RWPE2 (cell line): Measurements from ENCODE around the gene PRKAR2A.

Experiments
- ATAC-seq: fragments of 200-7000 bp; cut with Tn5 transposase; 3 replicates; pipeline ENCODE4 v1.9.1; 2021; ENCODE audit warnings: low read depth
- DNase-seq: peaks from one replicate; pipeline ENCODE4 v3.0.0-alpha.2; 2020; ENCODE audit warnings: low spot score
- H3K27ac ChIP-seq: fragments of 450-650 bp; 2 replicates; pipeline ENCODE4 v1.5.1; 2017; ENCODE audit warnings: mild to moderate bottlenecking; ENCODE audit not compliant: poor library complexity, severe bottlenecking
- H3K27me3 ChIP-seq: fragments of 250-450 bp; sonication (Bioruptor Pico); 2 replicates; pipeline ENCODE4 v1.5.1; 2021; ENCODE audit warnings: mild to moderate bottlenecking, moderate library complexity; ENCODE audit not compliant: insufficient read depth, poor library complexity, severe bottlenecking
- H3K36me3 ChIP-seq: fragments of 250-450 bp; sonication (Bioruptor Pico); 2 replicates; pipeline ENCODE4 v1.5.1; 2020; ENCODE audit warnings: low read depth, mild to moderate bottlenecking, moderate library complexity
- H3K4me1 ChIP-seq: fragments of 250-450 bp; sonication (Bioruptor Pico); 2 replicates; pipeline ENCODE4 v1.5.1; 2021; ENCODE audit warnings: mild to moderate bottlenecking, moderate library complexity; ENCODE audit not compliant: insufficient read depth, poor library complexity, severe bottlenecking
- H3K4me3 ChIP-seq: fragments of 250-450 bp; sonication (Bioruptor Pico); 2 replicates; pipeline ENCODE4 v1.5.1; 2021; ENCODE audit warnings: mild to moderate bottlenecking, moderate library complexity; ENCODE audit not compliant: severe bottlenecking
- H3K9me3 ChIP-seq: fragments of 250-450 bp; sonication (Bioruptor Pico); 2 replicates; pipeline ENCODE4 v1.5.1; 2021; ENCODE audit warnings: mild to moderate bottlenecking, moderate library complexity; ENCODE audit not compliant: severe bottlenecking
- TF ChIP-seq, protein P1 (sequence below): fragments of 450-650 bp; IDR thresholded peaks from one replicate; pipeline ENCODE4 v1.5.1; 2017; ENCODE audit warnings: mild to moderate bottlenecking, moderate library complexity; ENCODE audit not compliant: poor library complexity, severe bottlenecking

The PRKAR2A gene

DNA sequence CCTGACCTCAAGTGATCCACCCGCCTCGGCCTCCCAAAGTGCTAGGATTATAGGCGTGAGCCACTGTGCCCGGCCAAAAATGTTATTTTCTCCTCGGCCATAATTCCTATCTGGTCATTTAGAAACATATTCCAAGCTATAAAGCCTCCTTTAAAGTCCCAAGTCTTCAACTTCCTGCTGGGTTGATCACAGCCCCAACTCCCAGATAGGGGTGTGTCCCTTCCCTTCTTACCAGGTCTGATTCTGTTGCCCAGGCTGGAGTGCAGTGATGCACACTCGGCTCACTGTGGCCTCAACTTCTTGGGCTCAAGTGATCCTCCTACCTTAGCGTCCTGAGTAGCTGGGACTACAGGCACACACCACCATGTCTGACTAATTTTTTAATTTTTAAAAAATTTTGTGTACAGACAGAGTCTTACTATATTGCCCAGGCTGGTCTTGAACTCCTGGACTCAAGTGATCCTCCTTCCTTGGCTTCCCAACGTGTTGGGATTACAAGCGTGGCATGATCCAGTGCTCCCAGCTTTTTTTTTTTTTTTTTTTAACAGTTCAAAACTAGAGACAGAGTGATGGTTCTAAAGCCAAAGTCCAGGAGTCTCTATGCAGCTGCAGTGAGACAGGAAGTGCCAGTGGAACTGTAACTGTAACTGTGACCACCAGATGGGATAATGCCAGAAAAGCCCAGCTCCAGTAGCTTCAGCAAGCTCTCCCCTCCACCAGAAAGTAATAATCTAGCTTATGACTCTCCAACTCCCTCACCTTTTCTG lies 8.2 kb upstream of the PRKAR2A start:
- no peaks in the 10 kb centered on the region for H3K4me1 ChIP-seq
- no peak overlapping the region for H3K27ac ChIP-seq
- ATAC-seq (no peak), DNase-seq (no peak)
- H3K9me3 ChIP-seq = no peaks in the 10 kb centered on the region
- H3K27me3 ChIP-seq = no peaks in the 10 kb centered on the region
- TF ChIP-seq, protein P1, sequence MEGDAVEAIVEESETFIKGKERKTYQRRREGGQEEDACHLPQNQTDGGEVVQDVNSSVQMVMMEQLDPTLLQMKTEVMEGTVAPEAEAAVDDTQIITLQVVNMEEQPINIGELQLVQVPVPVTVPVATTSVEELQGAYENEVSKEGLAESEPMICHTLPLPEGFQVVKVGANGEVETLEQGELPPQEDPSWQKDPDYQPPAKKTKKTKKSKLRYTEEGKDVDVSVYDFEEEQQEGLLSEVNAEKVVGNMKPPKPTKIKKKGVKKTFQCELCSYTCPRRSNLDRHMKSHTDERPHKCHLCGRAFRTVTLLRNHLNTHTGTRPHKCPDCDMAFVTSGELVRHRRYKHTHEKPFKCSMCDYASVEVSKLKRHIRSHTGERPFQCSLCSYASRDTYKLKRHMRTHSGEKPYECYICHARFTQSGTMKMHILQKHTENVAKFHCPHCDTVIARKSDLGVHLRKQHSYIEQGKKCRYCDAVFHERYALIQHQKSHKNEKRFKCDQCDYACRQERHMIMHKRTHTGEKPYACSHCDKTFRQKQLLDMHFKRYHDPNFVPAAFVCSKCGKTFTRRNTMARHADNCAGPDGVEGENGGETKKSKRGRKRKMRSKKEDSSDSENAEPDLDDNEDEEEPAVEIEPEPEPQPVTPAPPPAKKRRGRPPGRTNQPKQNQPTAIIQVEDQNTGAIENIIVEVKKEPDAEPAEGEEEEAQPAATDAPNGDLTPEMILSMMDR = no peak
- no peaks in the 10 kb centered on the region for H3K36me3 ChIP-seq
- H3K4me3 ChIP-seq = no peak overlapping the region

DNA sequence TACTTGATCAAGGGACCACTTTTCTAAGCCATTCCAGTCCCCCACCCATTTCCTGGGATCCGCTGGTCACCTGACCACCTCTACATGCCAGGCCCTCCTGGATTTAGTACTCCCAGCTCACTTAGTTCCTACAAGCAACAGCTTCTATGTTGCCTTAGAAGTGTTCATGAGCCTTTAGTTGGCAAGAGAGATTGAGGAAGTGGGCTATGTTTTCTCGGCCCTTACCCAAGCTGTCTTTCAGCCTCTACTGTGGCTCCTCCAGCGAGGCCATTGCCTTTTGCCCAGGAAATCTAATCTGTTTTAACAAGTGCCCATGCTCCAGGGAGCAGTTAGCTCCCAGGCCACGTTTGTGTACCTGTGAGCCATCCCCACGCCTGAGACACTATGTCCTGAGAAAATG lies 4.5 kb upstream of the PRKAR2A start:
- TF ChIP-seq, protein P1 = no peak
- no peak for ATAC-seq
- Histone ChIP-seq H3K27me3 (no peaks in the 10 kb centered on the region), H3K4me3 (no peak overlapping the region), H3K36me3 (no peaks in the 10 kb centered on the region), H3K4me1 (no peaks in the 10 kb centered on the region), H3K27ac (no peak overlapping the region), H3K9me3 (no peaks in the 10 kb centered on the region)
- DNase-seq = no peak

DNA sequence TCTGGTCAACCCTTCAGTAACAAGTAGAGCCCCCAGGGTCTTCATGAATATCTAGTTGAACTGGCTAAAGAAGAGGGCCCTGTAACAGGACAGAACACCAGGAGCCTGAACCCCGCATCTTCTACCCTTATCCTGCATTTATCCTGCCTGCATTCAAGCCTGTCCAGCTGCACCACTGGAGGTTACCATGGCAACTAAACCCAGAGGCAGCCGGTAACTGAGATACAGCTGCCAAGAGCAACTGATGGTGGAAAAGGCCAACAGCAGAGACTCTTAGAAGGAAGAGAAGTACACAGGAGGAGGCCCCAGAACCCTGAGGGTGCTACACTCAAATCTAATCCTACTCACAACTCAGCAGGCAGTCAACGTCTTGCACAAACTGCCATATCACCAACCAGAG lies 3.7 kb upstream of the PRKAR2A start:
- peaks cover 2% of the 10 kb centered on the region for H3K4me1 ChIP-seq
- no peak overlapping the region for H3K4me3 ChIP-seq
- H3K36me3 ChIP-seq = no peaks in the 10 kb centered on the region
- DNase-seq = no peak
- H3K27me3 ChIP-seq = no peaks in the 10 kb centered on the region
- no peak for ATAC-seq
- TF ChIP-seq, protein P1 = no peak
- H3K9me3 ChIP-seq = no peaks in the 10 kb centered on the region
- no peak overlapping the region for H3K27ac ChIP-seq

DNA sequence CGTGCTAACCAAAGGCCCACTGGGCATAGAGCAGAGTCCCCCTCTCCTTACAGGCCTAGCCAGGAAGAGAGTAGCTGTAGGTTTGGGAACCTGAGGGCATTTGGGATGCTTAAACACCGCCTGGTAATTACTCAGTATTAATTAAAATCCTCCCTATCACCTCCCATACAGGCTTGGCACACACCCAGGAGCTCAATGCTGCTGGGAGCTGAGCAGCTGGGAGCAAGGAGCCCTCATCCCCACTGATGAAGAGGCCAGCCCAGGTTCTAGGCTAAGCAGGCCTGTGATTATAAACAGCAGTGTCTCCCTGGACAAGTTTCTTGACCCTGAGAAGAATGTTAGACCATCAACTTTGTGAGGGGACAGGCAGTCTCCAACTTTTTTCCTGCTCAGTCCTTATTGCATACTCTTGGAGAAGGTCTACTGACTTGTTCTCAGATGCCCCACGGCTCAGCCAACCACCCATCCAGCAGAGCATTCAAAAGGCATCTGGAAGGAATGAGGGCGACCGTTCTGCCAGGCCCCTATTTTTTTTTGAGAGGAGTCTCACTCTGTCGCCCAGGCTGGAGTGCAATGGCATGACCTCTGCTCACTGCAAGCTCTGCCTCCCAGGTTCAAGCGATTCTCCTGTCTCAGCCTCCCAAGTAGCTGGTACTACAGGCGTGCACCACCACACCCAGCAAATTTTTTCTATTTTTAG lies 1.3 kb upstream of the PRKAR2A start:
- H3K27ac ChIP-seq = no peak overlapping the region
- TF ChIP-seq, protein P1 = no peak

More for the DNA sequence above, 1.3 kb upstream of the PRKAR2A start:
- Histone ChIP-seq H3K27me3 (no peaks in the 10 kb centered on the region), H3K9me3 (no peaks in the 10 kb centered on the region), H3K36me3 (peaks cover 10% of the 10 kb centered on the region), H3K4me3 (no peak overlapping the region), H3K4me1 (peaks cover 4% of the 10 kb centered on the region)
- DNase-seq (no peak), ATAC-seq (no peak)
